ENCODE measurements around the gene NRTN. TPM values are rescaled to one million over a fixed set of nuclear protein-coding genes. Genes with fewer than 3 reads are reported as not detected.

Gene NRTN
- total RNA-seq, 1 donor from 2014 or later, result 2.8 TPM

DNA sequence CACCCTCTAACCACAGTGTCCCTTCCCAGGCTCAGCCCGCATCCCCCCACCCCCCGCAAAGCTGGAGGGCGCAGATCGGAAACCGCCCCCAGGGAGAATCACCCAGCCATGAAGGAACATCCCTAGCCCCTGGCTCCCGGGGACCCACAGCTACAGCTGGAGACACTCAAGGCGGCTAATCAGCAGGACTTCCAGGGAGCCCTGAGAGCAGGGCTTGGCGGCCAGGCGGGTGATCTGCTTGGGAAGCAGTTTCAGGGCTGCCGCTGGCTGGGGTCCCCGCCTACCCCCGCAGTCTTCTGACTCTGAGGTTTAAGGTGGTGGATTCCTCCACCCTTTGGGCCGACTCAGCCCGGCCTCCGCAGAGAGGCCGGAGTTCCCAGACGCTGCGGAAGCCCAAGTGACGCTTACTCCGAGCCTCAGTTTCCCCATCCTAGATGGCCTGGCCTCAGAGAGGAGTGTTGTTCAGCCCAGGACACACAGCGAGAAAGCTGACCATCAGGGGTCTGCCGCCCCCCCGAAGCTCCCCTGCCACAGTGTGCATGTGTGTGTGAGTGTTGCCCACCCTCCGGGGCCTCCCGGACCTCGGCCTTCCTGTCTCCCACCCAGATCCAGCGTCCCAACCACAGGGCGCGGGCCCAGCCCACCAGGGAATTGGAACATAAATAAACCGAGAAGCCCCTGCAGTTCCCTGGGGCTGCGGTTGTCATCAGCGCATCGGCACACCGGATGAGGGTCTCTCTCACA lies 24.9 kb downstream of the NRTN start:
- TF ChIP-seq, protein P1, sequence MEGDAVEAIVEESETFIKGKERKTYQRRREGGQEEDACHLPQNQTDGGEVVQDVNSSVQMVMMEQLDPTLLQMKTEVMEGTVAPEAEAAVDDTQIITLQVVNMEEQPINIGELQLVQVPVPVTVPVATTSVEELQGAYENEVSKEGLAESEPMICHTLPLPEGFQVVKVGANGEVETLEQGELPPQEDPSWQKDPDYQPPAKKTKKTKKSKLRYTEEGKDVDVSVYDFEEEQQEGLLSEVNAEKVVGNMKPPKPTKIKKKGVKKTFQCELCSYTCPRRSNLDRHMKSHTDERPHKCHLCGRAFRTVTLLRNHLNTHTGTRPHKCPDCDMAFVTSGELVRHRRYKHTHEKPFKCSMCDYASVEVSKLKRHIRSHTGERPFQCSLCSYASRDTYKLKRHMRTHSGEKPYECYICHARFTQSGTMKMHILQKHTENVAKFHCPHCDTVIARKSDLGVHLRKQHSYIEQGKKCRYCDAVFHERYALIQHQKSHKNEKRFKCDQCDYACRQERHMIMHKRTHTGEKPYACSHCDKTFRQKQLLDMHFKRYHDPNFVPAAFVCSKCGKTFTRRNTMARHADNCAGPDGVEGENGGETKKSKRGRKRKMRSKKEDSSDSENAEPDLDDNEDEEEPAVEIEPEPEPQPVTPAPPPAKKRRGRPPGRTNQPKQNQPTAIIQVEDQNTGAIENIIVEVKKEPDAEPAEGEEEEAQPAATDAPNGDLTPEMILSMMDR (IDR thresholded peaks at IDR 0.05; ENCODE audit: unreplicated experiment), result no peak
- peaks cover 11% of the 10 kb centered on the region for H3K4me1 Mint-ChIP-seq
- no peaks in the 10 kb centered on the region for H3K9me3 Mint-ChIP-seq
- no peak for DNase-seq (ENCODE audit: low spot score in 2 of 2, unreplicated experiment in 2 of 2)
- peak overlapping the region; percentile 64 for H3K27ac Mint-ChIP-seq
- H3K27me3 Mint-ChIP-seq (ENCODE audit: low read depth), result peaks cover 13% of the 10 kb centered on the region
- peak overlapping the region; percentile 98 for H3K4me3 Mint-ChIP-seq
- no peaks in the 10 kb centered on the region for H3K36me3 Mint-ChIP-seq

- peaks cover 11% of the 10 kb centered on the region for H3K4me1 Mint-ChIP-seq
Measured at GRCh38 chr19:5831159-5831558, 26.3 kb downstream of the NRTN start.

GRCh38 chr19:5832061-5832460 lies 27.2 kb downstream of the NRTN start:
- H3K4me3 Mint-ChIP-seq, result no peak overlapping the region
- TF ChIP-seq, protein P1 (IDR thresholded peaks at IDR 0.05; ENCODE audit: unreplicated experiment), result no peak
- no peaks in the 10 kb centered on the region for H3K36me3 Mint-ChIP-seq
- peaks cover 20% of the 10 kb centered on the region for H3K27me3 Mint-ChIP-seq (ENCODE audit: low read depth)
- DNase-seq (ENCODE audit: low spot score in 2 of 2, unreplicated experiment in 2 of 2), result no peak
- H3K4me1 Mint-ChIP-seq, result peaks cover 8% of the 10 kb centered on the region
- no peak overlapping the region for H3K27ac Mint-ChIP-seq
- no peaks in the 10 kb centered on the region for H3K9me3 Mint-ChIP-seq

More at GRCh38 chr19:5831159-5831558, 26.3 kb downstream of the NRTN start:
- H3K27me3 Mint-ChIP-seq (ENCODE audit: low read depth), result peaks cover 20% of the 10 kb centered on the region
- TF ChIP-seq, protein P1 (IDR thresholded peaks at IDR 0.05; ENCODE audit: unreplicated experiment), result no peak
- H3K9me3 Mint-ChIP-seq, result no peaks in the 10 kb centered on the region
- H3K36me3 Mint-ChIP-seq, result no peaks in the 10 kb centered on the region
- H3K4me3 Mint-ChIP-seq, result no peak overlapping the region
- no peak for DNase-seq (ENCODE audit: low spot score in 2 of 2, unreplicated experiment in 2 of 2)
- H3K27ac Mint-ChIP-seq, result no peak overlapping the region

DNA sequence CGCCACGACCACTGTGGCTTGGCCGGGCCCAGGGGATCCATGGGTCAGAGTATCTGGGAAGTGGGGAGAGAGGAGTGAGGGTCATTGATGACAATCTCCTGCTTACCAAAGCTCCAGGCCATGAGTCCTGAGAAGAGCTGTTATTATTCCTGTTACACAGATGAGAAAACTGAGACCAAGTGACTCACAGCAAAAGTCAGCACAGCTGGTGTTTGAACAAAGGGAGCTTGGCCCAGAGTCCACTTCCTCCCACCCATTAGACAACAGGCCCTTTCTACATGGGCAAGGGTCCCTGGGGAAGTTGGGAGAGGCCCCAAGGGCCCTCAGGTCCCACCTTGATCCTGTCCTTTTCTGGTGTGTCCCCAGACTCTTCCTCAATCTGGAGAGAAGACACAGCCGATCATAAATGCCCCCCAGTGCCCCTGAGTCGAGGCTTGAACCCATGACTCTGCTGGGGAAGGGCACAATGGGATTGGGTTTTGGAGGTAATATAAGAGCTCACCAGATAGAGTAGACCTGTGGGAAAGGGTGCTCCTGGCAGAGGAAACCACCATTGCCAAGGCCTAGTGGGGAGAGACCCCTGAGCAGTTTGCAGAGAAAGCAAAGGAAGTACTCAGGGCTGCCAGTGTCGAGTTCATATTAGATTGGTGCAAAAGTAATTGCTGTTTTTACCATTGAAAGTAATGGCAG lies 27.8 kb downstream of the NRTN start:
- TF ChIP-seq, protein P1 (IDR thresholded peaks at IDR 0.05; ENCODE audit: unreplicated experiment), result no peak
- Mint-ChIP-seq H3K4me1 (peaks cover 7% of the 10 kb centered on the region), H3K9me3 (no peaks in the 10 kb centered on the region), H3K4me3 (no peak overlapping the region), H3K36me3 (no peaks in the 10 kb centered on the region), H3K27ac (no peak overlapping the region), H3K27me3 (ENCODE audit: low read depth) (peaks cover 20% of the 10 kb centered on the region)
- DNase-seq (ENCODE audit: low spot score in 2 of 2, unreplicated experiment in 2 of 2), result no peak

DNA sequence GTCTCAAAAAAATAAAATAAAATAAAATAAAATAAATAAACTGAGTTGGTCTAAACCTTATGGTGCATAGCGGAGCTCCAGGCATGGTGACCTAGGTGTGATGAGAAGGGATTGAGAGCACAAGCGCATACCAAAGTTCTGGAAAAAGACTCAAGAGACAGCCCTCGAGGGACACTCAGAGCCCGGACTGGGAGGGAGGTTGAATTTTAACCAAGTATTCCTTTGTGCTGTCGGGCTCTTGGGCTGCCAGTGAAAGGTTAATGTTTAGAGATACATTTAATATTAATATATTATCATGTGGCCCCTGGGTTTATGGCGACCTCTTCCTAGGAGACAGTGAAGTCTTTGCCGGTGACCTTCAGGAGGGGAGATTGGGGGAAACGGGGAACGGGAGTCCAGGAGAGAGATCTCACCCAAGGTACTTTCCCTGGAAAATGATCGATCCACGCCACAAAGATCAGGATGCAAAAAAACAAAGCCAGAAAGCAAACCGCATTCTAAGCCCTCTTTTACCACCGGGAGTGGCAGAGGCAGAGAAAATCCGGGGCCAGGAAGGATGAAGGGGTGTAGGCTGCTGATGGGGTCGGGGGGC lies 33.0 kb downstream of the NRTN start:
- no peak for DNase-seq (ENCODE audit: low spot score in 2 of 2, unreplicated experiment in 2 of 2)
- no peaks in the 10 kb centered on the region for H3K9me3 Mint-ChIP-seq
- no peak overlapping the region for H3K27ac Mint-ChIP-seq
- H3K36me3 Mint-ChIP-seq, result no peaks in the 10 kb centered on the region
- peaks cover 18% of the 10 kb centered on the region for H3K27me3 Mint-ChIP-seq (ENCODE audit: low read depth)
- no peak overlapping the region for H3K4me3 Mint-ChIP-seq
- TF ChIP-seq, protein P1 (IDR thresholded peaks at IDR 0.05; ENCODE audit: unreplicated experiment), result no peak
- no peaks in the 10 kb centered on the region for H3K4me1 Mint-ChIP-seq

All from mesothelial cell of epicardium (in vitro differentiated cells).